B cell (primary cell): ENCODE results near the gene IAH1. TPM values are rescaled to one million over a fixed set of nuclear protein-coding genes. Genes with fewer than 3 reads are reported as not detected.

Source experiments
- ATAC-seq: fragments of 200-7000 bp; cut with Tn5 transposase; one replicate; pipeline ENCODE4 v1.10.0; 2021; ENCODE audit warnings: low read depth, mild to moderate bottlenecking, moderate number of reproducible peaks, moderate library complexity
- CTCF ChIA-PET: fragments of 350-600 bp; sonication (Branson Sonifier 250); formaldehyde crosslinking; loops from one replicate; lab custom pipeline; 2021; ENCODE audit warnings: antibody characterized with exemption, inconsistent platforms; lab: Charles Lee
- POLR2A ChIA-PET: fragments of 350-600 bp; sonication (Branson Sonifier 250); formaldehyde crosslinking; loops from one replicate; lab custom pipeline; 2021; ENCODE audit warnings: antibody characterized with exemption; lab: Charles Lee
- DNase-seq: peaks from one replicate; pipeline ENCODE4 v3.0.0; 2013
- H2AFZ ChIP-seq: 2 replicates; pipeline ENCODE4 v1.6.1; 2012; ENCODE audit warnings: mild to moderate bottlenecking, low read depth, low read length; ENCODE audit not compliant: insufficient read depth, poor library complexity, severe bottlenecking
- H3K27ac ChIP-seq, 2 donors: 1 replicate in 1 of 2; 2 replicates in 1 of 2; pipeline ENCODE4 v1.5.1; 2012 to 2013; ENCODE audit warnings: low read length in 2 of 2, mild to moderate bottlenecking in 2 of 2, moderate library complexity in 1 of 2
- H3K27me3 ChIP-seq, 4 experiments: fragments of 200-600 bp in 1 of 4; sonication (generic) in 1 of 4; replicated peaks in 1 of 4; 1 replicate in 2 of 4; 2 replicates in 2 of 4; pipeline versions ENCODE4 v1.6.1 to v1.7.0; 2013 to 2016; ENCODE audit warnings: low read length in 3 of 4, mild to moderate bottlenecking in 2 of 4, mixed read lengths in 1 of 4, moderate library complexity in 1 of 4; ENCODE audit not compliant: insufficient read depth in 4 of 4, control insufficient read depth in 3 of 4; ENCODE audit errors: control extremely low read depth in 1 of 4
- H3K36me3 ChIP-seq, 2 experiments: replicated peaks in 1 of 2; 1 replicate in 1 of 2; 2 replicates in 1 of 2; pipeline versions ENCODE4 v1.6.1 to v1.7.1; 2013; ENCODE audit warnings: low read length in 1 of 2; ENCODE audit not compliant: insufficient read depth in 2 of 2, control insufficient read depth in 1 of 2; ENCODE audit errors: control extremely low read depth in 1 of 2, extremely low read depth in 1 of 2
- H3K4me1 ChIP-seq, 2 donors: fragments of 200-600 bp in 1 of 2; sonication (generic) in 1 of 2; 1 replicate in 1 of 2; 2 replicates in 1 of 2; pipeline versions ENCODE4 v1.5.1 to v1.6.1; 2013 to 2017; ENCODE audit warnings: low read length in 2 of 2; ENCODE audit not compliant: control insufficient read depth in 2 of 2, insufficient read depth in 2 of 2
- H3K4me2 ChIP-seq: replicated peaks from 2 replicates; pipeline ENCODE3; 2012; ENCODE audit warnings: mild to moderate bottlenecking, low read depth, low read length; ENCODE audit not compliant: poor library complexity, severe bottlenecking
- H3K4me3 ChIP-seq, 5 experiments: fragments of 200-600 bp in 1 of 5; sonication (generic) in 1 of 5; 1 replicate in 3 of 5; 2 replicates in 2 of 5; pipeline versions ENCODE4 v1.5.1 to v1.7.0; 2011 to 2016; ENCODE audit warnings: low read length in 4 of 5, mild to moderate bottlenecking in 4 of 5, low read depth in 2 of 5, control low read depth in 1 of 5, moderate library complexity in 1 of 5; ENCODE audit not compliant: insufficient read depth in 1 of 5; ENCODE audit errors: control extremely low read depth in 1 of 5, extremely low read depth in 1 of 5
- H3K79me2 ChIP-seq: fragments of 200-600 bp; sonication (generic); one replicate; pipeline ENCODE4 v1.6.0; 2016; ENCODE audit warnings: low read length; ENCODE audit not compliant: control insufficient read depth, insufficient read depth
- H3K9ac ChIP-seq: fragments of 200-600 bp; sonication (generic); 2 replicates; pipeline ENCODE4 v1.6.1; 2017; ENCODE audit warnings: mild to moderate bottlenecking, low read length, moderate library complexity
- H3K9me3 ChIP-seq, 3 donors: one replicate each; pipeline versions ENCODE4 v1.6.1 to v1.7.1; 2013; ENCODE audit warnings: low read length in 2 of 3; ENCODE audit not compliant: control insufficient read depth in 2 of 3, insufficient read depth in 1 of 3; ENCODE audit errors: control extremely low read depth in 1 of 3
- H4K20me1 ChIP-seq: 2 replicates; pipeline ENCODE4 v1.6.0; 2012; ENCODE audit warnings: mild to moderate bottlenecking, low read length; ENCODE audit not compliant: insufficient read depth, control insufficient read depth, poor library complexity, severe bottlenecking
- H3K27ac Mint-ChIP-seq: one replicate; pipeline ENCODE4 v1.8.0; 2021; ENCODE audit warnings: mixed read lengths
- H3K27me3 Mint-ChIP-seq: one replicate; pipeline ENCODE4 v1.8.0; 2021; ENCODE audit warnings: mixed read lengths
- H3K4me1 Mint-ChIP-seq: one replicate; pipeline ENCODE4 v1.8.0; 2021; ENCODE audit warnings: mixed read lengths
- H3K4me3 Mint-ChIP-seq: one replicate; pipeline ENCODE4 v1.8.0; 2021; ENCODE audit warnings: mixed read lengths
- H3K9me3 Mint-ChIP-seq: one replicate; pipeline ENCODE4 v1.8.0; 2022; ENCODE audit warnings: mixed read lengths; ENCODE audit not compliant: insufficient read depth
- CTCF ChIP-seq: fragments of 200-600 bp; IDR thresholded peaks from one replicate; pipeline ENCODE4 v1.8.0; 2022; ENCODE audit warnings: antibody characterized with exemption, mild to moderate bottlenecking
- EZH2 ChIP-seq: IDR thresholded peaks from 2 replicates; pipeline ENCODE4 v1.6.1; 2012; ENCODE audit warnings: borderline replicate concordance, low read depth, mild to moderate bottlenecking, moderate library complexity, low read length; ENCODE audit not compliant: insufficient read depth, poor library complexity, severe bottlenecking
- WGBS: methylation state at CpG from one replicate; pipeline ENCODE4 v1.1.5; 2013; ENCODE audit warnings: missing lambda C conversion rate; ENCODE audit not compliant: insufficient coverage; 5-methylcytosine and 5-hydroxymethylcytosine counted together
- intact Hi-C: fragments of 100-400 bp; cut with micrococcal nuclease; formaldehyde crosslinking; loops from one replicate; pipeline ENCODE4 v1.10.0; 2022
- polyA plus RNA-seq: library from polyadenylated mRNA; depleted of rRNA; stranded (reverse); fragments of >200 nt; gene quantifications from 2 replicates; pipeline ENCODE4 v1.2.3, GENCODE V29; 2012
- total RNA-seq, 2 donors: library from RNA; stranded (reverse); fragments of 120-200 nt in 1 of 2; gene quantifications; 1 replicate in 1 of 2; 2 replicates in 1 of 2; pipeline versions ENCODE4 v1.2.3 to v1.2.4, GENCODE V29; 2013 to 2022

The IAH1 gene
- total and polyA plus RNA-seq, 2 donors (not counting 1 experiment from before 2014, with no cell fraction given), result 33.3 to 54.8 TPM

DNA sequence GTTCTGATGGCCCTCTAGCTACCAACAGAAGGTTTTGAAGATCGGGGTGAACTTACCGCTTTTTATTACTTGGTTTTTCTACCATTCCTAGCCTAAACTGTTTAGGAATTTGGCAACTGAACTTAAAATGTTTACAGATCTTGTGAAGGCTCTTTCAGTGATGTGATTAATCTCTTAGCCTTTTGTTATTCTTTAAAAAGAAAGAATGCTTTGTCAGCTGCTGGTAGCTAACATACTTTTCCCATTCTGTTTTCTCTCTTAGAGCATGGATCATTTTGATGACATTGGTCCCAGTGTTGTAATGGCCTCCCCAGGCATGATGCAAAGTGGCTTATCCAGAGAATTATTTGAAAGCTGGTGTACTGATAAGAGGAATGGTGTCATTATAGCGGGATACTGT is 32.8 kb upstream of the IAH1 start:
- no peak overlapping the region for H3K4me2 ChIP-seq
- H4K20me1 ChIP-seq, result no peaks in the 10 kb centered on the region
- TF ChIP-seq EZH2, result no peak
- TF ChIP-seq CTCF, result no peak
- intact Hi-C loops, result no loop called here
- ChIA-PET POLR2A (no interaction called here), CTCF (no interaction called here)
- no peak overlapping the region for H3K4me3 ChIP-seq
- no peaks in the 10 kb centered on the region for H3K4me1 ChIP-seq
- Mint-ChIP-seq H3K27me3 (no peaks in the 10 kb centered on the region), H3K4me1 (no peaks in the 10 kb centered on the region), H3K4me3 (no peak overlapping the region), H3K9me3 (no peaks in the 10 kb centered on the region), H3K27ac (no peak overlapping the region)
- ATAC-seq, result no peak
- no peak overlapping the region for H3K27ac ChIP-seq
- WGBS, result 100% methylated on average over 1 of the region's 3 CpGs
- H3K9ac ChIP-seq, result no peak overlapping the region
- no peaks in the 10 kb centered on the region for H3K27me3 ChIP-seq
- H3K36me3 ChIP-seq, result peaks cover 9 to 55% of the 10 kb centered on the region in 2 experiments
- no peak for DNase-seq
- H3K9me3 ChIP-seq, result no peaks in the 10 kb centered on the region
- no peak overlapping the region for H2AFZ ChIP-seq
- no peaks in the 10 kb centered on the region for H3K79me2 ChIP-seq

GRCh38 chr2:9443526-9443925 is 30.8 kb upstream of the IAH1 start:
- no peak overlapping the region for H3K4me3 Mint-ChIP-seq
- no peak for DNase-seq
- Histone ChIP-seq H3K36me3 (peaks cover 2 to 46% of the 10 kb centered on the region in 2 experiments), H3K4me1 (no peaks in the 10 kb centered on the region), H3K4me2 (no peak overlapping the region), H3K9me3 (no peaks in the 10 kb centered on the region), H3K4me3 (no peak overlapping the region), H3K79me2 (no peaks in the 10 kb centered on the region), H3K9ac (no peak overlapping the region), H4K20me1 (no peaks in the 10 kb centered on the region), H2AFZ (no peak overlapping the region), H3K27ac (no peak overlapping the region), H3K27me3 (no peaks in the 10 kb centered on the region)
- no peak overlapping the region for H3K27ac Mint-ChIP-seq
- ChIA-PET CTCF (no interaction called here), POLR2A (no interaction called here)
- ATAC-seq, result no peak
- H3K9me3 Mint-ChIP-seq, result no peaks in the 10 kb centered on the region
- 96% methylated on average over 2 of the region's 5 CpGs for WGBS
- H3K27me3 Mint-ChIP-seq, result no peaks in the 10 kb centered on the region
- H3K4me1 Mint-ChIP-seq, result no peaks in the 10 kb centered on the region
- intact Hi-C loops, result no loop called here
- no peak for TF ChIP-seq CTCF
- TF ChIP-seq EZH2, result no peak
